ENCODE results near the gene HK1. TPM values are rescaled to one million over a fixed set of nuclear protein-coding genes. Genes with fewer than 3 reads are reported as not detected.

HK1 gene
- total and polyA plus RNA-seq, 2 of the 4 experiments (the other 2 are of a cell fraction): 53.7 to 90.5 TPM

GRCh38 chr10:69403066-69403465, 124.8 kb downstream of the HK1 start:
- Histone ChIP-seq H3K9me3 (ENCODE audit: control insufficient read depth, insufficient read depth, low read length) (no peaks in the 10 kb centered on the region), H2BK15ac (ENCODE audit: low read depth, low read length) (no peak overlapping the region), H3K18ac (ENCODE audit: low read depth, low read length) (no peak overlapping the region; the same call in 1 of the 2 replicates), H3K27ac (ENCODE audit: insufficient read depth, low read length) (peak overlapping the region; percentile 45; the same call in 1 of the 2 replicates), H2BK120ac (ENCODE audit: low read depth, low read length) (no peak overlapping the region), H2AK5ac (ENCODE audit: low read depth, low read length) (peak overlapping the region; percentile 40; the same call in 1 of the 2 replicates), H3K4me3 (ENCODE audit: insufficient read depth, low read depth, low read length) (no peak overlapping the region), H4K20me1 (ENCODE audit: insufficient read depth, low read length) (peaks cover 9% of the 10 kb centered on the region; the same call in 1 of the 2 replicates), H3K9me1 (ENCODE audit: insufficient read depth, low read length) (peaks cover 24% of the 10 kb centered on the region), H4K91ac (ENCODE audit: insufficient read depth, low read depth, low read length) (no peak overlapping the region), H2AK9ac (replicated peaks; ENCODE audit: low read depth, low read length, poor library complexity) (no peak overlapping the region), H3K36me3 (ENCODE audit: control insufficient read depth, insufficient read depth, low read length) (peaks cover 19% of the 10 kb centered on the region), H2AFZ (replicated peaks; ENCODE audit: low read length, poor library complexity) (no peak overlapping the region), H2BK20ac (ENCODE audit: low read depth, low read length) (no peak overlapping the region), H3K4me1 (ENCODE audit: control insufficient read depth, insufficient read depth, low read length) (peaks cover 19% of the 10 kb centered on the region), H3K27me3 (ENCODE audit: control insufficient read depth, insufficient read depth, low read length) (no peaks in the 10 kb centered on the region), H4K8ac (ENCODE audit: low read depth in 2 of 2, low read length in 2 of 2) (no peak overlapping the region), H3K4ac (ENCODE audit: low read depth, low read length) (no peak overlapping the region), H3K56ac (ENCODE audit: extremely low read depth, insufficient read depth, low read length) (no peak overlapping the region), H3K9ac (ENCODE audit: low read depth, low read length) (no peak overlapping the region), H3K79me1 (ENCODE audit: low read depth in 1 of 2, low read length in 2 of 2) (peaks cover 0 to 6% of the 10 kb centered on the region in 2 experiments; a peak in 1 of 4 replicates), H3K14ac (replicated peaks; ENCODE audit: low read depth, low read length) (no peak overlapping the region), H2BK5ac (ENCODE audit: low read depth, low read length, poor library complexity, severe bottlenecking) (no peak overlapping the region), H3K23ac (ENCODE audit: low read depth, low read length) (no peak overlapping the region), H4K5ac (ENCODE audit: low read depth, low read length) (no peak overlapping the region), H3K4me2 (ENCODE audit: low read depth, low read length) (no peak overlapping the region)
- no peak for DNase-seq
- dilution Hi-C loops (cut with HindIII; ENCODE audit: low sequenced_read_pairs, unreplicated experiment) (no loop called here), intact Hi-C loops (cut with micrococcal nuclease) (no loop called here), in situ Hi-C loops (cut with MboI; ENCODE audit: low sequenced_read_pairs) (no loop called here)
- no peak for ATAC-seq (ENCODE audit: low read depth)
- no CpG with 5 or more reads among the region's 1 CpG for WGBS, 2 experiments (ENCODE audit: extremely low coverage in 2 of 2, insufficient read length in 1 of 2)
- BruUV-seq (replicated peaks): no TSS peak
- POLR2A ChIA-PET (ENCODE audit: unreplicated experiment): no interaction called here
- TF ChIP-seq RAD21 (IDR thresholded peaks at IDR 0.05; ENCODE audit: low read length) (no peak), FOS (IDR thresholded peaks at IDR 0.05; ENCODE audit: low read depth, low read length) (no peak), SMC3 (IDR thresholded peaks at IDR 0.05; ENCODE audit: low read depth, low read length) (no peak), USF2 (IDR thresholded peaks at IDR 0.05; ENCODE audit: low read depth, low read length) (no peak), MAZ (IDR thresholded peaks at IDR 0.05; ENCODE audit: borderline replicate concordance, low read depth, low read length) (no peak)
- CTCF ChIA-PET: interaction anchor here (2.0 kb wide), 1 partner anchor 10 kb away, joined by 9 read pairs; no protein-coding TSS in a partner anchor
